ENCODE measurements around the gene THTPA. TPM values are rescaled to one million over a fixed set of nuclear protein-coding genes. Genes with fewer than 3 reads are reported as not detected.

The THTPA gene
- total and polyA plus RNA-seq, 2 of the 4 experiments (the other 2 are of a cell fraction): 5.0 to 9.2 TPM

DNA sequence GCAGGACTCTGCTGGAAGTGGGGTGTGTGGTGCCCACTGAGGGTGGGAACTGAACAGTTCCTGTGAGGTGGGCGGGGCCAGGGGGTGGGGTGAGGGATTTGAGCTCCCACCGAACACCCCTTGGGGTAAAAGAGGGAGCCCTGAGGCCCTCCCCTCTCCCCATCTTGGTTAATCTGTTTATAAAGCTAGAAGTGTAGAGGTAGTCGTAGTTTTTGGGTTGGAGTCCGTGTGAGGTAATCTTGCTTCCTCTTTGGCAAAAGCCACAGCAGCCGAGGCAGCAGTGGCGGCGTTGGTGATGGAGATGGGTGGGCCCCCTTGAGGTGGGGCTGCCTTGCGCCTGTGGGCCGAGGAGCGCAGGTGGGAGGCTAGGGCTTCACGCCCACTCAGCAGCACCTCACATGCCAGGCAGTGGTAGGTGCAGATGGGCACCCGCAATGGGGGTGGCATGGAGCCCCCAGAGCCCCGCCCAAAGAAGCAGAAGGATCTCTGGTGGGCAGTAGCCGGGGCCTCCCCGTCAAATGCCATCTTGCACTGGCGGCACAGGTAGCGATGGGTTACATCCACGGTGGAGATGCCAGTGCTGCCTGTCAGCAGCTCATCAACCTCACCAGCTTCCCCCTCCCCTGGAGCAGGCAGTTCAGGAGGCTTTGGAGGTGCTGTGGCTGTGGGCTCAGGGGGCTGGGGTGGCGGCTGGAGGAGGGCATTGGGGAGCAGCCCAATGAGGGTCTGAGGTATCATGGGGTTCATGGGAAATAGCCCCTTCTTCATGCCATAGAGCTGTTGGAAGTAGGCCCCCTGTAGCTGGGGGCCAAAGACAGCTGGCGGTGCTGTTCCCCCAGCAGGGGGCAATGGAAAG, 34.1 kb upstream of the THTPA start:
- no peak overlapping the region for H2BK5ac ChIP-seq (ENCODE audit: low read depth, low read length, poor library complexity, severe bottlenecking)
- H3K18ac ChIP-seq (ENCODE audit: low read depth, low read length): no peak overlapping the region
- H4K5ac ChIP-seq (ENCODE audit: low read depth, low read length): no peak overlapping the region
- WGBS, 2 experiments (ENCODE audit: extremely low coverage in 2 of 2, insufficient read length in 1 of 2): 94% methylated on average over 10 of the region's 20 CpGs; no CpG with 5 or more reads in 1 of the 2 experiments
- POLR2A ChIA-PET (ENCODE audit: unreplicated experiment): no interaction called here
- no peak overlapping the region for H4K91ac ChIP-seq (ENCODE audit: insufficient read depth, low read depth, low read length)
- H2AK9ac ChIP-seq (replicated peaks; ENCODE audit: low read depth, low read length, poor library complexity): no peak overlapping the region
- H3K14ac ChIP-seq (replicated peaks; ENCODE audit: low read depth, low read length): no peak overlapping the region
- dilution Hi-C loops (cut with HindIII; ENCODE audit: low sequenced_read_pairs, unreplicated experiment) (no loop called here), intact Hi-C loops (cut with micrococcal nuclease) (no loop called here), in situ Hi-C loops (cut with MboI; ENCODE audit: low sequenced_read_pairs) (no loop called here)
- no peak overlapping the region for H2BK20ac ChIP-seq (ENCODE audit: low read depth, low read length)
- no peaks in the 10 kb centered on the region for H3K79me1 ChIP-seq (ENCODE audit: low read depth in 1 of 2, low read length in 2 of 2)
- no peak overlapping the region for H2AK5ac ChIP-seq (ENCODE audit: low read depth, low read length)
- H3K4ac ChIP-seq (ENCODE audit: low read depth, low read length): no peak overlapping the region
- H3K9me3 ChIP-seq (ENCODE audit: control insufficient read depth, insufficient read depth, low read length): no peaks in the 10 kb centered on the region
- H3K23ac ChIP-seq (ENCODE audit: low read depth, low read length): no peak overlapping the region
- no peak overlapping the region for H2BK15ac ChIP-seq (ENCODE audit: low read depth, low read length)
- H3K56ac ChIP-seq (ENCODE audit: extremely low read depth, insufficient read depth, low read length): no peak overlapping the region
- no peak overlapping the region for H3K4me2 ChIP-seq (ENCODE audit: low read depth, low read length)
- no peak overlapping the region for H4K8ac ChIP-seq (ENCODE audit: low read depth in 2 of 2, low read length in 2 of 2)
- no peak overlapping the region for H2BK120ac ChIP-seq (ENCODE audit: low read depth, low read length)
- H3K4me1 ChIP-seq (ENCODE audit: control insufficient read depth, insufficient read depth, low read length): no peaks in the 10 kb centered on the region
- H2AFZ ChIP-seq (replicated peaks; ENCODE audit: low read length, poor library complexity): no peak overlapping the region
- no peaks in the 10 kb centered on the region for H4K20me1 ChIP-seq (ENCODE audit: insufficient read depth, low read length)
- H3K27me3 ChIP-seq (ENCODE audit: control insufficient read depth, insufficient read depth, low read length): no peaks in the 10 kb centered on the region; the same call in 1 of the 2 replicates
- ATAC-seq (ENCODE audit: low read depth): no peak
- no peak overlapping the region for H3K4me3 ChIP-seq (ENCODE audit: insufficient read depth, low read depth, low read length)
- H3K36me3 ChIP-seq (ENCODE audit: control insufficient read depth, insufficient read depth, low read length): no peaks in the 10 kb centered on the region
- BruUV-seq (replicated peaks): no TSS peak
- no peak for DNase-seq
- no peak overlapping the region for H3K27ac ChIP-seq (ENCODE audit: insufficient read depth, low read length)
- H3K9me1 ChIP-seq (ENCODE audit: insufficient read depth, low read length): no peaks in the 10 kb centered on the region
- CTCF ChIA-PET: no interaction called here
- H3K9ac ChIP-seq (ENCODE audit: low read depth, low read length): no peak overlapping the region
- TF ChIP-seq MAZ (IDR thresholded peaks at IDR 0.05; ENCODE audit: borderline replicate concordance, low read depth, low read length): no peak
- TF ChIP-seq BHLHE40 (IDR thresholded peaks at IDR 0.05; ENCODE audit: low read depth, low read length): no peak
- TF ChIP-seq, protein P1, sequence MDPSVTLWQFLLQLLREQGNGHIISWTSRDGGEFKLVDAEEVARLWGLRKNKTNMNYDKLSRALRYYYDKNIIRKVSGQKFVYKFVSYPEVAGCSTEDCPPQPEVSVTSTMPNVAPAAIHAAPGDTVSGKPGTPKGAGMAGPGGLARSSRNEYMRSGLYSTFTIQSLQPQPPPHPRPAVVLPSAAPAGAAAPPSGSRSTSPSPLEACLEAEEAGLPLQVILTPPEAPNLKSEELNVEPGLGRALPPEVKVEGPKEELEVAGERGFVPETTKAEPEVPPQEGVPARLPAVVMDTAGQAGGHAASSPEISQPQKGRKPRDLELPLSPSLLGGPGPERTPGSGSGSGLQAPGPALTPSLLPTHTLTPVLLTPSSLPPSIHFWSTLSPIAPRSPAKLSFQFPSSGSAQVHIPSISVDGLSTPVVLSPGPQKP (IDR thresholded peaks at IDR 0.05; ENCODE audit: borderline replicate concordance, low read depth, low read length): no peak
- TF ChIP-seq RCOR1 (IDR thresholded peaks at IDR 0.05; ENCODE audit: insufficient replicate concordance, low read length): no peak
- no peak for TF ChIP-seq POLR2A (IDR thresholded peaks at IDR 0.05; ENCODE audit: low read depth, low read length)
- TF ChIP-seq, protein P2, sequence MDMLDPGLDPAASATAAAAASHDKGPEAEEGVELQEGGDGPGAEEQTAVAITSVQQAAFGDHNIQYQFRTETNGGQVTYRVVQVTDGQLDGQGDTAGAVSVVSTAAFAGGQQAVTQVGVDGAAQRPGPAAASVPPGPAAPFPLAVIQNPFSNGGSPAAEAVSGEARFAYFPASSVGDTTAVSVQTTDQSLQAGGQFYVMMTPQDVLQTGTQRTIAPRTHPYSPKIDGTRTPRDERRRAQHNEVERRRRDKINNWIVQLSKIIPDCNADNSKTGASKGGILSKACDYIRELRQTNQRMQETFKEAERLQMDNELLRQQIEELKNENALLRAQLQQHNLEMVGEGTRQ (IDR thresholded peaks at IDR 0.05; ENCODE audit: low read depth, low read length): no peak
- no peak for TF ChIP-seq NFE2L2 (IDR thresholded peaks at IDR 0.05; ENCODE audit: low read depth, low read length)
- TF ChIP-seq SMC3 (IDR thresholded peaks at IDR 0.05; ENCODE audit: low read depth, low read length): no peak
- no peak for TF ChIP-seq RFX5 (IDR thresholded peaks at IDR 0.05; ENCODE audit: low read depth, low read length)
- TF ChIP-seq RAD21 (IDR thresholded peaks at IDR 0.05; ENCODE audit: low read length): no peak
- no peak for TF ChIP-seq CHD1 (IDR thresholded peaks at IDR 0.05; ENCODE audit: low read depth, low read length)
- TF ChIP-seq MXI1 (IDR thresholded peaks at IDR 0.05; ENCODE audit: borderline replicate concordance, low read depth, low read length): no peak
- TF ChIP-seq FOS (IDR thresholded peaks at IDR 0.05; ENCODE audit: low read depth, low read length): no peak
- TF ChIP-seq, protein P3, sequence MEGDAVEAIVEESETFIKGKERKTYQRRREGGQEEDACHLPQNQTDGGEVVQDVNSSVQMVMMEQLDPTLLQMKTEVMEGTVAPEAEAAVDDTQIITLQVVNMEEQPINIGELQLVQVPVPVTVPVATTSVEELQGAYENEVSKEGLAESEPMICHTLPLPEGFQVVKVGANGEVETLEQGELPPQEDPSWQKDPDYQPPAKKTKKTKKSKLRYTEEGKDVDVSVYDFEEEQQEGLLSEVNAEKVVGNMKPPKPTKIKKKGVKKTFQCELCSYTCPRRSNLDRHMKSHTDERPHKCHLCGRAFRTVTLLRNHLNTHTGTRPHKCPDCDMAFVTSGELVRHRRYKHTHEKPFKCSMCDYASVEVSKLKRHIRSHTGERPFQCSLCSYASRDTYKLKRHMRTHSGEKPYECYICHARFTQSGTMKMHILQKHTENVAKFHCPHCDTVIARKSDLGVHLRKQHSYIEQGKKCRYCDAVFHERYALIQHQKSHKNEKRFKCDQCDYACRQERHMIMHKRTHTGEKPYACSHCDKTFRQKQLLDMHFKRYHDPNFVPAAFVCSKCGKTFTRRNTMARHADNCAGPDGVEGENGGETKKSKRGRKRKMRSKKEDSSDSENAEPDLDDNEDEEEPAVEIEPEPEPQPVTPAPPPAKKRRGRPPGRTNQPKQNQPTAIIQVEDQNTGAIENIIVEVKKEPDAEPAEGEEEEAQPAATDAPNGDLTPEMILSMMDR (conservative IDR thresholded peaks at IDR 0.05; ENCODE audit: low read depth, low read length): no peak
- no peak for TF ChIP-seq CEBPB (IDR thresholded peaks at IDR 0.05; ENCODE audit: low read depth, low read length)

Data from IMR-90 (cell line).